Smooth muscle cell (in vitro differentiated cells): ENCODE data around the gene PLVAP. TPM values are rescaled to one million over a fixed set of nuclear protein-coding genes. Genes with fewer than 3 reads are reported as not detected.

ENCODE experiments used
- DNase-seq: peaks from one replicate; lab custom pipeline; 2025; ENCODE audit not compliant: unreplicated experiment; lab: John Stamatoyannopoulos, UW
- H2AFZ ChIP-seq: fragments of 200-600 bp; sonication (generic); 2 replicates; pipeline ENCODE4 v1.6.0; 2016; ENCODE audit warnings: antibody characterized with exemption, low read depth, mild to moderate bottlenecking
- H3F3A ChIP-seq: fragments of 200-600 bp; sonication (generic); 2 replicates; pipeline ENCODE4 v1.6.0; 2017; ENCODE audit warnings: antibody characterized with exemption, low read depth
- H3K27ac ChIP-seq: fragments of 200-600 bp; sonication (generic); 2 replicates; pipeline ENCODE4 v1.5.1; 2016; ENCODE audit warnings: low read depth, mild to moderate bottlenecking
- H3K27me3 ChIP-seq: fragments of 200-600 bp; sonication (generic); 2 replicates; pipeline ENCODE4 v1.6.1; 2016; ENCODE audit warnings: low read depth, mild to moderate bottlenecking
- H3K36me3 ChIP-seq: fragments of 200-600 bp; sonication (generic); 2 replicates; pipeline ENCODE4 v1.5.1; 2016; ENCODE audit warnings: low read depth
- H3K4me1 ChIP-seq: fragments of 200-600 bp; sonication (generic); 2 replicates; pipeline ENCODE4 v1.5.1; 2016; ENCODE audit warnings: low read depth
- H3K4me2 ChIP-seq: fragments of 200-600 bp; sonication (generic); 2 replicates; pipeline ENCODE4 v1.6.0; 2016; ENCODE audit warnings: mild to moderate bottlenecking
- H3K4me3 ChIP-seq: fragments of 200-600 bp; sonication (generic); 2 replicates; pipeline ENCODE4 v1.5.1; 2016; ENCODE audit warnings: mild to moderate bottlenecking
- H3K79me2 ChIP-seq: fragments of 200-600 bp; sonication (generic); 2 replicates; pipeline ENCODE4 v1.6.0; 2016; ENCODE audit warnings: low read depth, mild to moderate bottlenecking
- H3K9ac ChIP-seq: fragments of 200-600 bp; sonication (generic); 2 replicates; pipeline ENCODE4 v1.6.0; 2016; ENCODE audit warnings: low read depth
- H3K9me3 ChIP-seq: fragments of 200-600 bp; sonication (generic); replicated peaks from 2 replicates; pipeline ENCODE4 v1.5.1; 2016; ENCODE audit warnings: low read depth
- H4K20me1 ChIP-seq: fragments of 200-600 bp; sonication (generic); 2 replicates; pipeline ENCODE4 v1.6.0; 2016; ENCODE audit warnings: low read depth
- WGBS: methylation state at CpG from one replicate; pipeline ENCODE4 v1.1.7; 2016; ENCODE audit warnings: low lambda C conversion rate; 5-methylcytosine and 5-hydroxymethylcytosine counted together
- polyA plus RNA-seq: library from polyadenylated mRNA; unstranded; fragments of >200 nt; fragmentation: Nextera tagmentation; extraction: Ambion mirVana; gene quantifications from 2 replicates; pipeline ENCODE4 v1.2.1, GENCODE V29; 2016
- total RNA-seq: library from RNA; depleted of rRNA; stranded (reverse); fragments of >200 nt; gene quantifications from 2 replicates; pipeline ENCODE4 v1.2.3, GENCODE V29; 2014
- TF ChIP-seq, protein P1 (sequence below): fragments of 200-600 bp; sonication (generic); IDR thresholded peaks from 2 replicates; pipeline ENCODE4 v1.5.1; 2017; ENCODE audit warnings: borderline replicate concordance, mild to moderate bottlenecking, antibody characterized with exemption; ENCODE audit not compliant: insufficient read depth, poor library complexity, severe bottlenecking

Gene PLVAP
- total and polyA plus RNA-seq, 2 experiments from 2014 or later, result not detected

GRCh38 chr19:17325133-17325532 lies 52.0 kb downstream of the PLVAP start:
- 99% methylated on average over 20 of the region's 20 CpGs for WGBS
- no peak for DNase-seq
- TF ChIP-seq, protein P1, sequence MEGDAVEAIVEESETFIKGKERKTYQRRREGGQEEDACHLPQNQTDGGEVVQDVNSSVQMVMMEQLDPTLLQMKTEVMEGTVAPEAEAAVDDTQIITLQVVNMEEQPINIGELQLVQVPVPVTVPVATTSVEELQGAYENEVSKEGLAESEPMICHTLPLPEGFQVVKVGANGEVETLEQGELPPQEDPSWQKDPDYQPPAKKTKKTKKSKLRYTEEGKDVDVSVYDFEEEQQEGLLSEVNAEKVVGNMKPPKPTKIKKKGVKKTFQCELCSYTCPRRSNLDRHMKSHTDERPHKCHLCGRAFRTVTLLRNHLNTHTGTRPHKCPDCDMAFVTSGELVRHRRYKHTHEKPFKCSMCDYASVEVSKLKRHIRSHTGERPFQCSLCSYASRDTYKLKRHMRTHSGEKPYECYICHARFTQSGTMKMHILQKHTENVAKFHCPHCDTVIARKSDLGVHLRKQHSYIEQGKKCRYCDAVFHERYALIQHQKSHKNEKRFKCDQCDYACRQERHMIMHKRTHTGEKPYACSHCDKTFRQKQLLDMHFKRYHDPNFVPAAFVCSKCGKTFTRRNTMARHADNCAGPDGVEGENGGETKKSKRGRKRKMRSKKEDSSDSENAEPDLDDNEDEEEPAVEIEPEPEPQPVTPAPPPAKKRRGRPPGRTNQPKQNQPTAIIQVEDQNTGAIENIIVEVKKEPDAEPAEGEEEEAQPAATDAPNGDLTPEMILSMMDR, result no peak
- H4K20me1 ChIP-seq, result peaks cover 21% of the 10 kb centered on the region
- H3K36me3 ChIP-seq, result no peaks in the 10 kb centered on the region
- H3F3A ChIP-seq, result peaks cover 5% of the 10 kb centered on the region
- H2AFZ ChIP-seq, result no peak overlapping the region
- H3K79me2 ChIP-seq, result no peaks in the 10 kb centered on the region
- peaks cover 20% of the 10 kb centered on the region for H3K4me1 ChIP-seq
- H3K9me3 ChIP-seq, result no peaks in the 10 kb centered on the region
- no peak overlapping the region for H3K27ac ChIP-seq
- no peak overlapping the region for H3K4me2 ChIP-seq
- no peak overlapping the region for H3K4me3 ChIP-seq
- H3K9ac ChIP-seq, result no peak overlapping the region
- peaks cover 17% of the 10 kb centered on the region for H3K27me3 ChIP-seq

- Histone ChIP-seq H3K27me3 (peaks cover 11% of the 10 kb centered on the region), H3K9me3 (no peaks in the 10 kb centered on the region), H3K36me3 (no peaks in the 10 kb centered on the region), H3K4me1 (peaks cover 20% of the 10 kb centered on the region), H3K79me2 (no peaks in the 10 kb centered on the region), H2AFZ (no peak overlapping the region), H3K4me3 (no peak overlapping the region), H3K9ac (no peak overlapping the region), H3K27ac (no peak overlapping the region), H3K4me2 (no peak overlapping the region), H3F3A (peaks cover 5% of the 10 kb centered on the region), H4K20me1 (peaks cover 15% of the 10 kb centered on the region)
- DNase-seq, result no peak
- WGBS, result 94% methylated on average over 28 of the region's 28 CpGs
- TF ChIP-seq, protein P1, result no peak
Observed at GRCh38 chr19:17324357-17325114, 52.6 kb downstream of the PLVAP start.

- H3K9me3 ChIP-seq, result no peaks in the 10 kb centered on the region
- H3K79me2 ChIP-seq, result no peaks in the 10 kb centered on the region
- peaks cover 5% of the 10 kb centered on the region for H3K27me3 ChIP-seq
- no peak overlapping the region for H3K27ac ChIP-seq
- H3F3A ChIP-seq, result peaks cover 5% of the 10 kb centered on the region
- peaks cover 18% of the 10 kb centered on the region for H3K4me1 ChIP-seq
- H4K20me1 ChIP-seq, result peaks cover 11% of the 10 kb centered on the region
- no peak for DNase-seq
- TF ChIP-seq, protein P1, result no peak
- H3K36me3 ChIP-seq, result no peaks in the 10 kb centered on the region
- H3K9ac ChIP-seq, result no peak overlapping the region
- no peak overlapping the region for H3K4me2 ChIP-seq
- 92% methylated on average over 7 of the region's 7 CpGs for WGBS
- no peak overlapping the region for H2AFZ ChIP-seq
- no peak overlapping the region for H3K4me3 ChIP-seq
Observed at GRCh38 chr19:17323964-17324332, 53.2 kb downstream of the PLVAP start.

DNA sequence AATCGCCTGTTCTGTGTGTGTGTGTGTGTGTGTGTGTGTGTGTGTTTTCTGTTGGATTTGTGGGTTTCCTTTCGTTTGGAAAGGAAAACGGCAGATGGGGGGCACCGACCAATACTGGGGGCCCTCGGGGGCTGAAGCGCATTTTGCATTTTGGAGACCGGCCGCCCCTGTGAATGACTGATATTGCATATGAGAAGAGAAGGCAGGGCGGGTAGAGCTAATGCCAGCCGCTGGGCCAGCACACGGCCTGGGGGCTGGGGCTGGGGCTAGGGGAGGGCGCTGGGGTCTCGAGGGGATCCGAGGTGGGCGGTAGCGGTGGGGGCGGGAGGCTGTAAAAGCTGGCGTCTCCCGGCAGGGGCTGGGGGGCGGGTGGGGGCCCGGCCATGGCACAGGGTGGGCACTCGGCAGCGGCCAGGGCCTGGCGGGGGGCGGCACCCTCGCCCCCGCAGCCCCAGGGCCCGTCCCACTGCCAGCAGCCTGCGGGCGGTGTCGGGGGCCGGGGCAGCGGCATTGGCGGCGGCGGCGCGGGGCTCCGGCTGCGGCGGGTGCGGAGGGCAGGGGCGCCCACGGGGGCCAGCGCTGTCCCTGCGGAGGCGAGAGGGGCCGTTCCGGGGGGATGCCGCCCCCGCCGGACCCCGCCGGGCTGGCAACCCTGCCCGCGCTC lies 53.7 kb downstream of the PLVAP start:
- H3K79me2 ChIP-seq, result no peaks in the 10 kb centered on the region
- TF ChIP-seq, protein P1, result no peak
- H3K27me3 ChIP-seq, result peaks cover under 1% of the 10 kb centered on the region
- peaks cover 10% of the 10 kb centered on the region for H4K20me1 ChIP-seq
- DNase-seq, result no peak
- no peak overlapping the region for H3K27ac ChIP-seq
- H3K36me3 ChIP-seq, result no peaks in the 10 kb centered on the region
- H2AFZ ChIP-seq, result no peak overlapping the region
- no peak overlapping the region for H3K9ac ChIP-seq
- H3K9me3 ChIP-seq, result no peaks in the 10 kb centered on the region
- no peak overlapping the region for H3K4me2 ChIP-seq
- H3K4me3 ChIP-seq, result no peak overlapping the region
- peaks cover 5% of the 10 kb centered on the region for H3F3A ChIP-seq
- 94% methylated on average over 10 of the region's 56 CpGs for WGBS
- peaks cover 16% of the 10 kb centered on the region for H3K4me1 ChIP-seq
